GM19035 (cell line): ENCODE results near the gene EEIG2.

Source experiments
- ATAC-seq: cut with Tn5 transposase; IDR thresholded peaks from one replicate; pipeline ENCODE4 v1.9.1; 2021; ENCODE audit not compliant: unreplicated experiment

The EEIG2 gene

GRCh38 chr1:108575375-108575774 is 15.5 kb downstream of the EEIG2 start:
- ATAC-seq: no peak

- ATAC-seq: no peak
These were observed 24.0 kb downstream of the EEIG2 start for GRCh38 chr1:108583757-108584427.

GRCh38 chr1:108584428-108584856 is 24.5 kb downstream of the EEIG2 start:
- no peak for ATAC-seq

- no peak for ATAC-seq
These were observed 25.4 kb downstream of the EEIG2 start for GRCh38 chr1:108585313-108585712.

- ATAC-seq: no peak
These were observed 30.5 kb downstream of the EEIG2 start for GRCh38 chr1:108590441-108590840.

GRCh38 chr1:108590957-108591356 is 31.1 kb downstream of the EEIG2 start:
- ATAC-seq: no peak

- ATAC-seq: no peak
These were observed 31.6 kb downstream of the EEIG2 start for GRCh38 chr1:108591466-108591865.

- ATAC-seq: no peak
These were observed 32.3 kb downstream of the EEIG2 start for GRCh38 chr1:108592030-108592759.

- ATAC-seq: no peak
These were observed 33.5 kb downstream of the EEIG2 start for GRCh38 chr1:108593448-108593847.

GRCh38 chr1:108595507-108595906 is 35.6 kb downstream of the EEIG2 start:
- ATAC-seq: no peak

GRCh38 chr1:108597041-108597440 is 37.1 kb downstream of the EEIG2 start:
- ATAC-seq: no peak

- no peak for ATAC-seq
These were observed 38.4 kb downstream of the EEIG2 start for GRCh38 chr1:108598340-108598739.

- no peak for ATAC-seq
These were observed 40.6 kb downstream of the EEIG2 start for GRCh38 chr1:108600504-108600903.

GRCh38 chr1:108601708-108602410 is 42.0 kb downstream of the EEIG2 start:
- ATAC-seq: no peak

GRCh38 chr1:108605633-108606032 is 45.7 kb downstream of the EEIG2 start:
- ATAC-seq: no peak

GRCh38 chr1:108606478-108606877 is 46.6 kb downstream of the EEIG2 start:
- ATAC-seq: no peak

- ATAC-seq: no peak
These were observed 49.7 kb downstream of the EEIG2 start for GRCh38 chr1:108609483-108610049.
